Activated CD4-positive, CD25-positive, alpha-beta regulatory T cell treated with anti-CD3 and anti-CD28 coated beads, Interleukin-2, amount 50 U/mL, for 24 hours (primary cell): ENCODE data around the gene KANK4.

Source experiments
- ATAC-seq, 2 donors: fragments of 150-1000 bp; cut with Tn5 transposase; one replicate each; pipeline ENCODE4 v1.10.0; 2021; ENCODE audit warnings: mild to moderate bottlenecking in 1 of 2, moderate library complexity in 1 of 2

KANK4 gene

DNA sequence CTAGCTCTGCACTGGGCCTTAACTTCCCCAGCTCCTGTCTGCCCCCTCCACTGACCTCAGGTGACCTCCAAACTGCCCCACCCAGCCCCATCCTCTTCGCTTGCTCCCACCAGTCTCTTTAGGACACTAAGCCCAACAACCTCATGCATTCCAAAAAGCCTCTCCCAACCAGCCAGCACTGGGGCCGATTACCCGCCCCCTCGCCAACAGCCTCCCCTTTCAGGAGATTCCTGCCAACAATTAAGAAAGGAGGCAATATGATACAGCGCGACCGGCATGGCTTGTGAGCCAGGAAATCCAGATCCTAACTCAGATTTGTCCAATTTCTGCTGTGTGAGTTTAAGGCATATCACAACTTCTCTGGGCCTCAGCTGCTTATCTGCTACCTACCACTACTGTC, 14.7 kb downstream of the KANK4 start:
- ATAC-seq, result no peak

DNA sequence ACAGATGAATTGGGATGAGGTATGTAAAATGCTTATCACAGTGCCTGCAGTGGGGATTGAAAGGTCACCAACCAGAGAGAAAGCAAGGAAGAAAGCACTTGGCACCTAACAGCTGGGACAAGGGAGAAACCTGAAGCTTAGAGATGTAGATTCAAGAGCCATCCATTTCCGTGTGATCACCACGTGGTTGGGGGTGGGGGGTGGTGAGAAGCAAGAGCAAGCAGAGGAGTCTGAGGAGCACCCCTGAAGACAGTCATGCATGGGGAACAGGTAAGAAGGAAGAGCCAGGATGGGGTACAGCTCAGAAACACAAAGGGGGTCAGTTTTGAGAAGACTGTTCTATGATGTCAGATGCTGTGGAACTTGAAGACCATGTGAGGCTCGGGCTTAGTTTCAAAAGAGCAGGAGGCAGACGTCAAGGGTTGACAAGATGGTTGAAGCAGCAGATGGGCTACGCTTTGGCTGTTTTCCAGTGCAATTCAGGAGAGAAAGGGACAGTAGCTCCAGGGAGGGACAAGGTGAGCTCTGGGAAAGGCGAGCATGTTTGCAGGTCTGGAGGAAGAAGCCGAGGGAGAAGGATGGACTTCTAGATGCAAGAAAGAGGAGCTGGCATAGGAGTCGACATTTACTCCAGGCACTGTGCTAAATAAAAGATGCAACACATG, 17.4 kb downstream of the KANK4 start:
- no peak for ATAC-seq

DNA sequence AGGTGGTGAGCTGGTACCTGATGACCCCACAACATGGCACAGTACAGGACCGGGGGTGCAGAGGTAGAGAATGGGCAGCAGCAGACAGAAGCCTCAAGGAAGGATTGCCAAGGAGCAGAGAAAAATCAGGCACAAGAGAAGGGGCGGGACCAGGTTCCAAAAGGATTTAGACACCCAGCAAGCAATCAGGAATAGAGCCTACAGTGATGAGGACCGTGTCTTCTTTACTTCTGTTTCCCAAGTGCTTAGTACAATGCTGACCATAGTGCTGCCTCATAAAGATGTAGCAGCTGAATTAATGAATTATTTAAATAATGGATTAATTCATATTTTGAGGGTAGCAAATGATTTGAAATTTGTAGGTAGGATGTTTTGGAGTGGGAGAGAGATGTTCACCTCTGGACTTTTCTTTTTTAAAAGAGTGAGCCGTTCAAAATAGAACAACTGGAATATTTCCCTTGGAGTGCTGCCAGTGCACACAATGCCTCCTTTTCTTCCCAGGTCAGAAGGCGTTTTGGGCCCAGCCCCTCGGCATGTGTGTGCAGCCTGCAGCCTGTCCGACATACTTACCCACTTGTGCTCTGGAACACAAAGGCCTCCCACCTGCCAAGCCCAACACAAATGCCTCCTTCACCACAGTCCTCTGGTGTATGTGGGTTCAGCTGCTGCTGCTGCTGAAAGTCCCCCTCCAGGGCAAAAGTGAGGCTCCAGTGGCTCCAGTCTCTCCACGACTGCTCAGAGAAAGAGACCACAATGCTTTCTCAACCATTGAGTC, 19.6 kb downstream of the KANK4 start:
- no peak for ATAC-seq

DNA sequence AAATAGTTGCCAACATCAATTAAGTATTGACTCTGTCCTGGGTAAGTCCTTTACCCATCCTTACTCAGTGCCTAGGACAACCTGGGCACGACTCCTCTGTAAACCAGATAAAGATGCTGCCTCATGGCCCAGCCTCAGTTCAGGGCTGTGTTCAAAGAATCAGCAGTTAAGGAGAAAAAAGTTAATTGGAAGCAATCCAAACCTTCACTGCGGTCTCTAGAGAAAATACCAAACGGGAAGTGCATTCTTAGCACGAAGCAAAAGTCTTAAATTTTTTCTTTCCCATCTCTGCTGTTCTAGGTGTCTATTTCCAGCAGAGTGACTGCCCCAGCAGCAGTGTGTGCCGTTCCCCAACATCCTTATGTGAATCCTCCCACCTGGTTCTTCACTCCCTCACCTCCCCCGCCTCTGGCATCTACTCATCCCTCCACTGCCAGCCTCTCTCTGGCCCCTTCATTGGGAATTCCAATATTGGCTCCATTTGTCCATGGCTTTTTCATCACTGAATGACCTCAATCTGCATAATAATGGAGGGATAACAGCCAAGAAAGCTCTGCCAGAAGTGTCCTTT, 23.2 kb downstream of the KANK4 start:
- ATAC-seq, result no peak

DNA sequence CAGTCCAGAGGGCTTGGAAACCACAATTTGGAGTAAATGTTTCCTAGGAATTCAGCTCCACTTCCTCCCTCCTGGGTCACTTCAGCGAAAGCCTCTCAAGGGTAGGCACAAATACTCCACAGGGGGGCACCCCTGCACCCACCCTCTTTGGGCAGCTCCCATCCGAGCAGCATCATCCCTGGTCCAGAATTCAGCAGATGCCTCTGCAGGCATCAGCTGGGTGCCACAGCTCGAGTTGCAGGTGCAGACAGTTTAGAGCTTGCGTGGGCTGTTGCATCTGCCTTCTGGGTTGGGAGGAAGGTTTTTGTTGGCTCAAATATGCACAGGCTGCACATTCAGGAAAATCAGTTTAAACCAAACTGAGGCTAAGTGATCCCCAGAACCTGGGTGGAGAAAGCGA, 25.0 kb downstream of the KANK4 start:
- ATAC-seq, result no peak

DNA sequence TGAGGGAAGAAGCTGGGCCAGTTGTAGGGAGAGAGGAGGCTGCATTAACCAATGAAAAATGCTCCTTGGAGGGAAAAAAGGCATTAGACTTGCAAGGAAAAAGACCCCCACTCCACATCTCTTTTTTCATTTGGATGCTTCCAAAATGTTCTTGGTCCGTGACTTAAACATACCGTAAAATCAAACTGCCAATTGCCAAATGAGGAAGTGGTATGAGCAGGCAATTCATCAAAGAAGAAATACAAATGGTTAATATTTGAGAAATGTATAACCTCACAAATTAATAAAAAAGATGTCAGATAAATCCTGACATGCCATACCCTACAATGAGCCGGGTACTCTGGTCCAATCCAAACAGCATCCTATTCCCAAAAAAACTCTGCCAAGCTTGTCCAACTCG, 30.6 kb downstream of the KANK4 start:
- no peak for ATAC-seq

DNA sequence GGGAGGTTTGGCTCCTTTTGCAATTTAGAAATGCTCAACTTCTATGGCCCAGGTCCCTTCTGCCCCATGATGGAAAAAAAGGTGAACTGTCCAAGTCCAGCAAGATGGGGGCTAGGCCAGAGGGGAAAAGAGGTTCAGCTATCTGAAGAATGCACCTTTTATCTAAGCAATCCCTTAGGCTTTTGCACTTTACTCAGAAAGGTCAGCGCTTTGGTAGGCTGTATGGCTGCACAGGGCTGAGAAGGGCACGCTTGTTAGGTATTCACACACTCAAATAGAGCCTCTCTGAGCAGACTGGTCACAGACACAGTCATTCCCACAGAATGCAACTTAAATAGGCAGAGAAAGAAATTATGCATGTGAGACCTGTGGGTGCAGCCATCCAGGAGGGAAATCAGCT, 31.0 kb downstream of the KANK4 start:
- no peak for ATAC-seq

DNA sequence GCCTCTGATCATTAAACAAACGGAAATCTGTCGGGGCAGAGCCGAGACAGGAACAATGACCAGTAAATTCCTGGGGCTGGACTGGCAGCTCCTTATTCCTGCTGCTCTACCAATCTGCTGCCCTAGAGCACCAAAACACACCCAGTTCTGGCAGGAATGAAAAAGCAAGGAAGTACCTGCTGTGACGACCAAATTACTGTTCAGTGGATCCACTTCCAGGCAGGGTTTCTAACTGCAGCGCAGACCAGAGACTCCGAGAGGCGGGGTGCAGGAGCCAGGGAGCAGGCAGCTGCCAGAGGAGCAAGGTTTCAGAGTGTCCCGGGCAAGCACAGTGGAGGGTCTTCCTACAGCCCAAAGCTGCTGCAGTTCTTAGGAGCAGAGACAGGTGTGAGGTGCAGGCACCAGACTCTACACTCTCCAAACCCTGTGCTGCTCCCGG, 32.4 kb downstream of the KANK4 start:
- ATAC-seq, result no peak

DNA sequence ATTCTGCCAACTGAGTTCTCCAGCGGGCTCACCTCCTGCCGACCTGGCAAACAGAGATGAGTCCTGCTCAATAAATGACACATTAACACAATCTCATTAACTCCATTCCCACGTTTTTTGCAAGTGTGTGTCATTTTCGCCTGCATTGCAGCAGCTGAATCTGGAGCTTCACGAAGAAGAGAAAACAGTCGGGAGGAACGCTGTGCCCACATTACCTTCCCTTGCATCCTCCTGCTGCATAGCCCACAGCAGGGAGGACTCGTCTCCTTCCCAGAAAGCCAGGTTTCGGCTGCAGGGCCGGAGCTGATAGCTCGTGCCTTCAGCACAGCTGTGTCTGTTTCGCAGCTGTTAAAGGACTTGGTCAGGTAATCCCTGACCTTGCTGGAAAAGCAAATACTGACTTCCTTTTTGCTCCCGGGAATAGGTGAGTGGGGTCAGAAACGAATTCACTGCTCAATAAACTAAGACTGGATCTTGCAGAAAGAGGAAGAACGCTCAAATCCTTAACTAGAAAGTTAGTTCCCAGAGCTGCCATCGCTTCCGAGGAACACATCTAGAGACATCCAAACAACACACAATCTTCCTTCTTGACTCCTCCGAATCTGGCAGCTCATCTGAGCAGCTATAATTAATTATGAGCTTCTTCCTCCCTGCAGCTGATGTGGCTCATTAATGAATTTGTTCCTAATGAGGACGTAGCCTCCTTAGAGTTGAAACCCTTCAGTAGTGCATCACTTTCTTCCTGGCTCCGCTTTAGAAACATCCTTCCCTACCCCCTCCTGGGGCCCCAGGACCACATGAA, 33.0 kb downstream of the KANK4 start:
- ATAC-seq, result no peak

DNA sequence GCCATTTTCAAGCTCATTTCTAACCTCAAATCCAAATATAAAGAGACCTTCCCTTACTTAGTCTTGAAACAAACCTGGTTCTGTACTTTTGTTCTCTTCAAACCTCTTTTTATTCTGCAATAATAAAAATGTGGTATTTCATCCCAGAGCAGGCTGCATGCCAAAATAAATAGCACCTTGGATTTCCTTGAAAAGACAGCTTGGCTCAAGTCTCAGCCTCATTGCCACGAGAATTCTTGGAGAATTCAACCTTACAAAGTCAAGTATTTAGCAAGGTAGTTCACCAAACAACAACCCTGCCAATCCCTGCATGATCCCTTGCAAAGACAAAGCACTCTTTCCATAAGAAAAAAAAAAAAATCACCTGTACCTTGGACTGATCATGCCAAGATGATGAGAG, 33.8 kb downstream of the KANK4 start:
- no peak for ATAC-seq

DNA sequence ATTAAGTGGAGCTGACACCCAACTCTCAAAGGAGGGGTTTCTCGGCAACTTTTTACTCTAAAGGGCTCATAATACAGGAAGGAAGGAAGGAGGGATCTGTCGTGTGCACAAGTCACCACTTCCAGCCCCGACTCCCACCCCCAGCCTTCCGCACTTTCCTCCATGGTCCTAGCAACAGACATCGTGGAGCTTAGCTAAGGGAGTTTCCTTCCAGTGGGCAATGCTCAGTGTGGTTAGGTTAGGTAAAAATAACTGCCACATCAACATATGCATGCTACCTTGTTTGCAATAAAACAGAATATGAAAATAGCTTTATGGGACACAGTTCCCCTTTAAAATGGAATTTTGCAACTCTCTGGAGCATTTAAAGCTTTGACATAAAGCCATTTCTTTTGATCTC, 35.2 kb downstream of the KANK4 start:
- ATAC-seq, result no peak

DNA sequence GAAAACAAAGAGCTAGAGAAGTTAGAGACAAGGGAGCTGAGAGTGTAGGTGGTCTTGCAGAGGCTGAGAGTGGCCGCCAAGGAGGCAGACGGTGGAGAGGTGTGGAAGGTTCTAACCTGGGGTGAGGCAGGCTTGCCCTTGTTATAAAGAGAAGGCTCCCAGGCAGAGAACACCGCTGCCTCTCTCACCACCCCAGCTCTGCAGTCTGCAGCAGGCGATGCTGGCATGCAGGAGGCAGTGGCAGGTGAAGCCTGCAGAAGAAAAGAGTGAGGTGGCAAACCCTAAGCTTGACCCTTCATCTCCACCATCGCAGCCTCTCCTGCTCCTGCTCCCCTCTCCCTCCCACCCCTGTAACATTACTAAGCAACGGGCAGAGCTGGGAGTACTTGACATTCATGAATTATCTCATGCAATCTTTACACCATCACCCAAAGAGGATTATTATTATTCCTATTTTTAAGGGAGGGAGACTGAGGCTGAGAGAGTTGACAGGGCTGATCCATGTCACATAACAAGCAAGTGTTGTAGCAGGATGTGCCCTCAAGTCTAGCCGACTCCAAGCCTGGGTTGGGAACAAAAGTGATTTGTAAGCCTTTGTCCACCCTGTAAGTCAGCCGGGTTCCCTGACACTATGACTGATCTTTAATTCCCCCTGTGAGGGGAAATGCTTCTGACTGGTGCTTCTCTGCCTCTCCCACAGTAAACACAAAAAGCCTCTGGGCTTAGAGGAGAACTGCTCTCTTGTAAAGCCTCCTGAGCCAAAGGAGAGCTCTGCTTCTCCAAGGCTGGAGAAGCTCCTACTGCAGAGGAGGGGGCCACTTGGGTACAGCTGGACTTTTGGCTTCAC, 36.1 kb downstream of the KANK4 start:
- ATAC-seq, result no peak

DNA sequence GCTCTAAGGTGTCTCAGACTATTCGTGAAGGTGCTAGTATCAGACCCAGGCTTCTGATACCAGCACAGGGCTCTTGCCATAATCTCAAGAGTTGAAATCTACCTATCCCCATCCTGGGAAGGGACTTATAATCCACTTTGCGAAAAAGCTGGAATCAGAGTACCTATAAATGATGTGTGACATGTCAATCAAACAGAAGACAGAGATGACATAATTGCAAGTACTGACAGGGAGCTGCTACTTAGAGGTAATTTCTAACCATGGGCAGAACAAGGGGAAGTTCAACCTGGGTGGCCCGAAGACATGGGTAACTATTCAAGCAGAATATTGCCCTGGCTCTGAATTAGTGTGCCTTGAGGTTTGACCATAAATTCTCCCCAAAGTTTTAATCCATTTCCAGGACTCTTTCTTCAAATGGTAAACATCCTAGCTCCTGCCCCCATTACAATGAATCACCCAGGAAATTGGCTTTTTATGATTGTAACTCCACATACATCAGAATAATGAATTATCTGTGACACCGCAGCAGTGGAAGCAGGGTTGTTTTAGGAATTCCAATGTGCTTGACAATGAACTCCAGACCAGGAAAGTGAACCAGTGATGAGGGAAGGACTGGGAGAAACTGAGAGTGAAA, 37.2 kb downstream of the KANK4 start:
- no peak for ATAC-seq

DNA sequence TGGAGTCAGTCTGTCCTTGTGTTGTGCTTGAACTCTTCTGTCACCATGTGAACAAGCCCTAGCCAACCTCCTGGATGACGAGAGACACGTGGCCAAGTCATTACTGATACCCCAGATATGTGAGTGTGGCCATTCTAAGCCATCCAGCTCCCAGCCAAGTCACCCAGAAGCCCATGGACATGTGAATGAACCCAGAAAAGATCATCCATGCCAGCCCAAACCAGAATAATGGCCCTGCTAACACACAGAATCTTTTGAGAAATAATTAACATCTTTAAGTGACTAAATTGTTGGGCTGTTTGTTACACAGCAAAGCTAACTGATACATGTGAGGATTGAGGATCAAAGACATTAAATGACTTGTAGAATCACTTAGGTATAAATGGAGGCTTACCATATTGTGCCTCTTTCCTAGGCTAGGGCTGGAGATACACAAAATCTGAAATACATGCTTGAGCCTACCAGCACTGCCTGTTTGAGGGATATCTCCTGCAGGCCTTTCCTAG, 38.2 kb downstream of the KANK4 start:
- ATAC-seq, result no peak

DNA sequence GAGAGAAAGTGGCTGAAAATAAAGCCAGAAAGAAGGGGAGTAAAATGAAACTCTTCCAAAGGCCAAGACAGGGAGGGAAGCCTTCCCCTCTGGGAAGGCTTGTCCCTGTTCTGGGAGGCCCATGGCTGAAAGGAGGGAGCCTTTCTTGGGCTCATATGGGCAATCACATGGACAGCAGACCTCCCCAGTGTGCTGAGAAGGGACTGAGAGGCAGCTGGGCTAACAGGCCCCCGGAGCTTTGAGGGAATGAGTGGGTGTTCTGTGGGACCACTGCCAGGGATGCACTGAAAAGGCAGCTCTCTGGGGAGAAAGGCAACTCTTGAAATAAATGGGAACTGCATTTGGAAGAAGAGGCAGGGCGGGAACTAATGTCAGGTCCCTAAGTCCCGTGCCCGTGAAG, 39.1 kb downstream of the KANK4 start:
- no peak for ATAC-seq

DNA sequence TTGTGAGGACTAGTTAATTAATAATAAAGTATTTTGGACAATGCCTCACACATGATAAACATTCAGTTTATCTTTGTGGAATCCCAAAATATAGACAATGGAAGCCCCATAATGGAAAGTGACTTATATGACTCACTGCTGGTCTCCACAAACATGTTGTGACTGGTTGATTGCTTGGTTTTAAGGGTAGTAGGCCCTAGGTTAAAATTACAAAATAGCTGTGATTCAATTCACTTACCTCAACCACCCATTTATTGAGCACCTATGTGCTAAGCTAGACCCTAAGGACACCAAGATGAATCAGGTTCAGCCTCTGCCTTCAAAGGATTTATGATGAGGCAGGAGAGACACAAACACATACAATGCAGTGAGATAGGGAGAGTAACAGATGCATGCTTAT, 42.4 kb downstream of the KANK4 start:
- ATAC-seq, result no peak

DNA sequence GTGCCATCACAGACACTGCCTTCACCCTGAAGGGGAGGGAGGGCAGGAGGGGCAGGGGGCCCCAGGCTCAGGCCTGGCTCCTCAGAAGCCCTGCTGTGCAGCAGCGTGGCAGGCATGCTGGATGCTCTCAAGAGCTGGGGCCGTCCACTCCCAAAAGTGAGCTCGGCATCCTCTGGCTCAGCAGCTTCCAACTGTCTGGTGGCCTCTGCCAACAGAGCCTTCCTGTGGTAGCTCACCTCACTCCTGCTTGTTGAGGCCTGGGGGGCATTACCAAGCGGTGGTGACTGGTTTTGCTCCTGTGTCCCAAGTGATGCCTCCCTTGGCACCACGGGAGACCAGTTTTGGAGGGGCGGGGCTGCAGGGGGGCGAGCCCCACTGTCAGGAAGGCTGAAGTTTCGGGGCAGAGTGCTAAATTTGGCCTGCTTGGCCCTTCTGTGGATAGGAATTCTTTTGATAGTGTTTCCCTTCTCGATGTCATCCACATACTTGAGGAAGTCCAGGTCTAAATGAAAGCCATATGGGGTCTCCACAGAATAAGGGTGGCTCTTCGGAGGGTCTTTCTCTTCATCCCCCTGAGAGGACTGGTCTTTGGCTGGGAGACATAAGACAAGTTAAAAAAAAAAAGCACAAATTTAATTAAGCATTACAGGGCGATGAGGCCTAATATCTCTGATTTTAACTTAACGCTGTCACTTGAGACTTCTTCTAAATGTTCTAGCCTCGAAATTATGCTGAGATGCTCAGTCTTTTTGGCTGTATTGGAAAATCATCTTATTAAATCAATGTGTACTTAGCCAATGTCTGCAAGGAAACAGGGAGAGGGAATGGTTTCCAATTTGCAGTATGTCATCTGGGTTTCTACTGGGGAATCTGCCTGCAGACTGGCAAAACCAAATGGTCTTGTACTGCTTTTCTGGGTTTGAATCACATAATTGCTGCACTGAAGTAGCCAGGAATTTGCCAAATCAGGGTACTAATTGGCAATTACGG, 44.4 kb downstream of the KANK4 start:
- no peak for ATAC-seq

DNA sequence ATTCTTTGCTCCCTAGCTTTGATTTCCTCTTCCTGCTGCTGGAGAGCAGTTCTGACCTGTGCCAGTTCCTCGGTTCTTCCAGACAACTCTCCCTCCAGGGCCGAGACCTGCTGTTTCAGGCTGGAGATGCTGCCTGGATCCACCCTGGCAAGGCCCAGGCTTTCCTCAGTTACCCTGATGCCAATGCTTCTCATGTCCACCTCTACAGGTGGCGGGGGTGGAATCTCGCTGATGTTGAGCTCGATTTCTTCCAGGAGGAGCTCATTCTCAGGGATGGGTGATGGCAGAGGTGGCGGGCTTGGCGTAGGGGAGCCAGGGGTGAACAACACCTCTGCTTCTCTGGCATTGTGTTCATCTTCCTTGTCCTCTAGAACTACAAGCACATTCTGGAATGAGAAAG, 45.3 kb downstream of the KANK4 start:
- ATAC-seq, result no peak

DNA sequence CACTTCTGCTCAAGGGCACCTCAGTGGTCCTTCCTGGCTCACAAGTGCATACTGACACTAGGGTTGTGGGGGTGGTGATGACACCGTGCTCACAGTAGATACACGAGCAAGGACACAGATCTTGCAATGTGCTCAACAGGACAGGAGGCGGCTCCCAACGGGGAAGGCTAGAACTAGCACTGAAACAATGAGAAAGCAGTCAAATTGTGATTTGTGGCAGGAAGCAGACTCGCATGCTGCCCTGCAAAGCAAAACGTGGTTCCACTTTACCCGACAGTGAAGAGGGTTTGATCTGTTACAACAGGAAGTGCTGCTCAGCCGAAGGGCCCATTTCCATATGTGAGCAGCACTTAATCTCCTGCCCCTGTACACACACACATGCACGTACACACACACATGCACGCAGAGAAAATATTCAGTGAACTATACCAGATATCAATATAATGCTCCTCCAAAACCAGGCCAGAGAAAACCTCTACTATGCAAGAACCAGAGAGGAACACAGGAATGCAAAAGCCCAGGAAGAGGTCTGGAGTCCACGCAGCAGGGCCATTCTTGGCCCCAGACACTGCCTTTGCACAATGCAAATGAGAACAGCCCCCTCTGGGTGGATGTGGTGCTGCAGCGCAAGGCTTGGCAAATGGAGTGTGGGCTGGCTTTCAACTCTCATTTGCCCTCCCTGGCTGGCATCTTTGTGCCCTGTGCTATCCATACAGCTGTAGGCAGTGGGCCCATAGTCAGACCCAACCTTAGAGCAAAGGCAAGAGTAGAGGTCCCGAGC, 47.1 kb downstream of the KANK4 start:
- peak; percentile 70 to 79 for ATAC-seq

DNA sequence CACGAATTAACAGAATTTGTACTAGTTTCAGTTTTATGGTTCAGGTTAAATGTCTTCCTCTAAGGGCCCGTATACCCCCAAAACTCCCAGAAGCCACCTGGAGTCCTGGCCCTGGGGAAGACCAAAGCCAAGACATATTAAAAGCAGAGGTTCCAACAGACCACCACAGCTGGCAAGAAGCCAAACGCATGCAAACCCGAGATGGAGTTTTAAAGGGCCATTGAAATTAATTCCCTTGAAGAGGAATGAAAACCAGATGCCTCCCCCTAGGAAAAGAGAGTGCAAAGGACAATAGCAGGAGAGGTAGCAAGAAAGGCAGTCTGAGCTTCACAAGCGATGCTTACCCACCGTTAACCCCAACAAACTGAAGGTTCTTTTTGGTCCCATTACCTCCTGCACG, 48.1 kb downstream of the KANK4 start:
- no peak for ATAC-seq
